Fibroblast of lung (primary cell): ENCODE measurements around the gene FRMPD3. TPM values are rescaled to one million over a fixed set of nuclear protein-coding genes. Genes with fewer than 3 reads are reported as not detected.

Experiments used
- DNase-seq, 2 donors: peaks; one replicate each; pipeline versions ENCODE4 v3.0.0 to v3.0.0-alpha.2; 2010; ENCODE audit warnings: low read depth in 2 of 2
- H2AFZ ChIP-seq: 2 replicates; pipeline ENCODE4 v1.5.1; 2012; ENCODE audit warnings: low read length, control low read depth, inconsistent platforms
- H3K27ac ChIP-seq: 2 replicates; pipeline ENCODE4 v1.5.1; 2011; ENCODE audit warnings: low read length, control low read depth; ENCODE audit not compliant: insufficient read depth
- H3K27me3 ChIP-seq: 2 replicates; pipeline ENCODE4 v1.5.1; 2011; ENCODE audit warnings: mild to moderate bottlenecking, low read length; ENCODE audit not compliant: control insufficient read depth, insufficient read depth
- H3K36me3 ChIP-seq: 2 replicates; pipeline ENCODE4 v1.5.1; 2011; ENCODE audit warnings: low read length; ENCODE audit not compliant: control insufficient read depth, insufficient read depth
- H3K4me1 ChIP-seq: 2 replicates; pipeline ENCODE4 v1.5.1; 2011; ENCODE audit warnings: low read length; ENCODE audit not compliant: control insufficient read depth, insufficient read depth; ENCODE audit errors: extremely low read depth
- H3K4me2 ChIP-seq: 2 replicates; pipeline ENCODE4 v1.5.1; 2011; ENCODE audit warnings: low read length, control low read depth; ENCODE audit not compliant: insufficient read depth; ENCODE audit errors: extremely low read depth
- H3K4me3 ChIP-seq, 4 experiments: fragments of 200-600 bp in 1 of 4; sonication (generic) in 1 of 4; replicated peaks in 1 of 4; 2 replicates each; pipeline ENCODE4 v1.5.1; 2011 to 2016; ENCODE audit warnings: low read length in 4 of 4, low read depth in 3 of 4, mild to moderate bottlenecking in 3 of 4, control low read depth in 2 of 4, inconsistent platforms in 1 of 4, mixed read lengths in 1 of 4; ENCODE audit not compliant: insufficient read depth in 1 of 4; ENCODE audit errors: control extremely low read depth in 1 of 4
- H3K79me2 ChIP-seq: 2 replicates; pipeline ENCODE4 v1.5.1; 2012; ENCODE audit warnings: mild to moderate bottlenecking, low read length, inconsistent platforms; ENCODE audit not compliant: control insufficient read depth, insufficient read depth
- H3K9ac ChIP-seq: 2 replicates; pipeline ENCODE4 v1.5.1; 2011; ENCODE audit warnings: mild to moderate bottlenecking, low read length, control low read depth; ENCODE audit not compliant: insufficient read depth
- H3K9me3 ChIP-seq: 2 replicates; pipeline ENCODE4 v1.5.1; 2012; ENCODE audit warnings: low read depth, low read length; ENCODE audit not compliant: control insufficient read depth, insufficient read depth
- H4K20me1 ChIP-seq: 2 replicates; pipeline ENCODE4 v1.5.1; 2011; ENCODE audit warnings: low read length; ENCODE audit not compliant: control insufficient read depth, insufficient read depth; ENCODE audit errors: extremely low read depth
- CTCF ChIP-seq, 2 donors: IDR thresholded peaks in 1 of 2; conservative IDR thresholded peaks in 1 of 2; 1 replicate in 1 of 2; 2 replicates in 1 of 2; pipeline ENCODE4 v1.5.1; 2011 to 2012; ENCODE audit warnings: low read length in 2 of 2, control low read depth in 1 of 2, inconsistent platforms in 1 of 2, low read depth in 1 of 2, mild to moderate bottlenecking in 1 of 2
- EZH2 ChIP-seq: IDR thresholded peaks from 2 replicates; pipeline ENCODE4 v1.5.1; 2012; ENCODE audit warnings: low read length, control low read depth, mild to moderate bottlenecking; ENCODE audit errors: missing control alignments
- polyA plus RNA-seq, 2 donors: library from polyadenylated mRNA; depleted of rRNA in 1 of 2; stranded (reverse) in 1 of 2; unstranded in 1 of 2; fragments of >200 nt; gene quantifications; 2 replicates each; pipeline ENCODE4 v1.2.1, GENCODE V29; 2011 to 2012; ENCODE audit warnings: missing spikeins in 1 of 2
- total RNA-seq: library from RNA; depleted of rRNA; stranded (reverse); fragments of >200 nt; gene quantifications from 2 replicates; pipeline ENCODE4 v1.2.1, GENCODE V29; 2014

The FRMPD3 gene
- total and polyA plus RNA-seq, 2 donors (not counting 1 experiment from before 2014, with no cell fraction given) = 0.05 TPM; not detected in 1

- Histone ChIP-seq H3K36me3 (no peaks in the 10 kb centered on the region), H3K4me2 (no peak overlapping the region), H3K27me3 (peaks cover 10% of the 10 kb centered on the region), H3K9ac (no peak overlapping the region), H3K27ac (no peak overlapping the region), H3K4me1 (no peaks in the 10 kb centered on the region), H3K9me3 (no peaks in the 10 kb centered on the region), H3K79me2 (no peaks in the 10 kb centered on the region), H2AFZ (no peak overlapping the region), H4K20me1 (no peaks in the 10 kb centered on the region), H3K4me3 (no peak overlapping the region)
- TF ChIP-seq CTCF (conservative IDR thresholded peaks at IDR 0.05 in 1 of 2, IDR thresholded peaks at IDR 0.05 in 1 of 2; ENCODE audit: low read depth in 1 of 2, low read length in 2 of 2) (no peak), EZH2 (no peak)
- no peak for DNase-seq
These were observed 2.3 kb downstream of the FRMPD3 start for GRCh38 chrX:107451731-107452130.

- no peak for DNase-seq
- no peak for TF ChIP-seq CTCF (conservative IDR thresholded peaks at IDR 0.05 in 1 of 2, IDR thresholded peaks at IDR 0.05 in 1 of 2; ENCODE audit: low read depth in 1 of 2, low read length in 2 of 2)
- H3K27me3 ChIP-seq = peaks cover 10% of the 10 kb centered on the region
- no peaks in the 10 kb centered on the region for H3K36me3 ChIP-seq
- no peak overlapping the region for H2AFZ ChIP-seq
- no peak overlapping the region for H3K4me2 ChIP-seq
- no peak overlapping the region for H3K9ac ChIP-seq
- no peak overlapping the region for H3K27ac ChIP-seq
- H3K79me2 ChIP-seq = no peaks in the 10 kb centered on the region
- no peak overlapping the region for H3K4me3 ChIP-seq
- no peaks in the 10 kb centered on the region for H3K9me3 ChIP-seq
- H4K20me1 ChIP-seq = no peaks in the 10 kb centered on the region
- H3K4me1 ChIP-seq = no peaks in the 10 kb centered on the region
These were observed 3.1 kb downstream of the FRMPD3 start for GRCh38 chrX:107452581-107452980.

DNA sequence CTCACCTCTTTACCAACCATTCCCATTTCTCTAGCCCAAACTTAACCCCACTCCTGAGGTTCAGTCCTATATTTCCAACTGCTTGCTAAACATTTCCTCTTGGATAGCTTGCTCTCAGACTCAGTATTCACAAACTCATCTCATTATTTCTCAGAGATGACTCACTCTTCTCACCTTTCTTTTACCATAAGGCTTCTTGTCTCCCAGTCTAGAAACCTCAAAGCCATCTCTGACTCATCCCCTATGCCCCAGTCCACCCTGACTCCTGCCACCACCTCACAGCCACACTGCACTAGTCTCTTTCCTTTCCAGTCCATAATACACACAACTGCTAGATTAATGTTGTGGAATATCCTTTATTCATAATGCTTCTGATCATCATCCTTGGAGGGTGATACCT, 4.8 kb downstream of the FRMPD3 start:
- H3K79me2 ChIP-seq = no peaks in the 10 kb centered on the region
- H3K27me3 ChIP-seq = peaks cover 4% of the 10 kb centered on the region
- H3K4me2 ChIP-seq = no peak overlapping the region
- no peaks in the 10 kb centered on the region for H3K9me3 ChIP-seq
- DNase-seq = peak in 1 of 2 donors; percentile 61
- H2AFZ ChIP-seq = no peak overlapping the region
- no peaks in the 10 kb centered on the region for H3K4me1 ChIP-seq
- no peak overlapping the region for H3K27ac ChIP-seq
- no peaks in the 10 kb centered on the region for H3K36me3 ChIP-seq
- TF ChIP-seq CTCF (conservative IDR thresholded peaks at IDR 0.05 in 1 of 2, IDR thresholded peaks at IDR 0.05 in 1 of 2; ENCODE audit: low read depth in 1 of 2, low read length in 2 of 2) = no peak
- TF ChIP-seq EZH2 = no peak
- H4K20me1 ChIP-seq = no peaks in the 10 kb centered on the region
- H3K9ac ChIP-seq = no peak overlapping the region
- no peak overlapping the region for H3K4me3 ChIP-seq
